ENCODE results near the gene TEX29. TPM values are rescaled to one million over a fixed set of nuclear protein-coding genes. Genes with fewer than 3 reads are reported as not detected.

TEX29 gene
- total and polyA plus RNA-seq, 10 of the 15 experiments (the other 5 are each of a cell fraction or from before 2014, with no cell fraction given), result 0.14 to 0.30 (median 0.22) TPM; not detected in 7

GRCh38 chr13:111323950-111324651, 3.7 kb downstream of the TEX29 start:
- H2AFZ ChIP-seq (ENCODE audit: control insufficient read depth, low read depth, low read length), result no peak overlapping the region
- no peak overlapping the region for H3K4me3 ChIP-seq
- no peaks in the 10 kb centered on the region; the same call in 1 of the 2 replicates for H3K4me1 ChIP-seq (ENCODE audit: control insufficient read depth, insufficient read depth, low read length)
- no peak for TF ChIP-seq ZBTB11 (CRISPR knock-in tag; IDR thresholded peaks at IDR 0.05)
- TF ChIP-seq, protein P1, sequence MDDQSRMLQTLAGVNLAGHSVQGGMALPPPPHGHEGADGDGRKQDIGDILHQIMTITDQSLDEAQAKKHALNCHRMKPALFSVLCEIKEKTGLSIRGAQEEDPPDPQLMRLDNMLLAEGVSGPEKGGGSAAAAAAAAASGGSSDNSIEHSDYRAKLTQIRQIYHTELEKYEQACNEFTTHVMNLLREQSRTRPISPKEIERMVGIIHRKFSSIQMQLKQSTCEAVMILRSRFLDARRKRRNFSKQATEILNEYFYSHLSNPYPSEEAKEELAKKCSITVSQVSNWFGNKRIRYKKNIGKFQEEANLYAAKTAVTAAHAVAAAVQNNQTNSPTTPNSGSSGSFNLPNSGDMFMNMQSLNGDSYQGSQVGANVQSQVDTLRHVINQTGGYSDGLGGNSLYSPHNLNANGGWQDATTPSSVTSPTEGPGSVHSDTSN (IDR thresholded peaks at IDR 0.05; ENCODE audit: insufficient replicate concordance, low read depth, low read length), result no peak
- ATAC-seq, result no peak
- intact Hi-C loops (cut with micrococcal nuclease; ENCODE audit: unreplicated experiment), result no loop called here
- 44% methylated on average over 17 of the region's 17 CpGs for WGBS (ENCODE audit: insufficient coverage, insufficient replicate concordance, low lambda C conversion rate, missing lambda C conversion rate)
- H3K9me3 ChIP-seq (replicated peaks; ENCODE audit: control insufficient read depth, insufficient read depth, low read length), result no peaks in the 10 kb centered on the region
- ChIA-PET RAD21 (ENCODE audit: unreplicated experiment) (no interaction called here), CTCF (no interaction called here), POLR2A (no interaction called here), SMC1A (ENCODE audit: uncharacterized antibody, unreplicated experiment) (no interaction called here)
- DNase-seq (ENCODE audit: low read depth, low spot score), result no peak
- no peaks in the 10 kb centered on the region for H3K79me2 ChIP-seq (ENCODE audit: control insufficient read depth, insufficient read depth, low read length)
- no peak for FAIRE-seq
- no peak overlapping the region for H3K9ac ChIP-seq (ENCODE audit: control insufficient read depth, insufficient read depth, low read length)
- no peaks in the 10 kb centered on the region for H3K36me3 ChIP-seq (ENCODE audit: control insufficient read depth in 2 of 2, insufficient read depth in 2 of 2, low read length in 1 of 2)
- no peaks in the 10 kb centered on the region for H3K27me3 ChIP-seq (replicated peaks in 1 of 2; ENCODE audit: control insufficient read depth in 2 of 2, insufficient read depth in 2 of 2, low read length in 1 of 2)
- in situ Hi-C loops (cut with MboI), result no loop called here
- no TSS peak for BruUV-seq (replicated peaks)
- H3K4me2 ChIP-seq (ENCODE audit: control insufficient read depth, insufficient read depth), result no peak overlapping the region
- no peaks in the 10 kb centered on the region for H4K20me1 ChIP-seq (ENCODE audit: control insufficient read depth, insufficient read depth)
- no peak overlapping the region for H3K27ac ChIP-seq (ENCODE audit: control insufficient read depth, insufficient read depth)

Data from GM12878 (cell line).